HEK293 (cell line): Measurements from ENCODE around the gene MYO3A.

Experiments
- BCL11B ChIP-seq: fragments of 450-650 bp; formaldehyde crosslinking; IDR thresholded peaks from 2 replicates; pipeline ENCODE4 v1.5.1; 2016; ENCODE audit warnings: low read depth, missing biosample characterization, missing genetic modification characterization
- EGR2 ChIP-seq: fragments of 450-650 bp; formaldehyde crosslinking; IDR thresholded peaks from 2 replicates; pipeline ENCODE4 v1.5.1; 2016; ENCODE audit warnings: low read depth, missing biosample characterization, missing genetic modification characterization
- GLI2 ChIP-seq: fragments of 450-650 bp; formaldehyde crosslinking; IDR thresholded peaks from 2 replicates; pipeline ENCODE4; 2017; ENCODE audit warnings: missing biosample characterization, missing genetic modification characterization, low read depth, borderline replicate concordance
- GLIS1 ChIP-seq: fragments of 450-650 bp; formaldehyde crosslinking; IDR thresholded peaks from 2 replicates; pipeline ENCODE4 v1.5.1; 2016; ENCODE audit warnings: missing biosample characterization, missing genetic modification characterization
- HOXC10 ChIP-seq: sonication (generic); formaldehyde crosslinking; IDR thresholded peaks from 2 replicates; pipeline ENCODE4 v1.8.1; 2023; ENCODE audit warnings: mild to moderate bottlenecking, missing genetic modification reagents
- KLF8 ChIP-seq: fragments of 450-650 bp; formaldehyde crosslinking; IDR thresholded peaks from 2 replicates; pipeline ENCODE4 v1.5.1; 2016; ENCODE audit warnings: missing biosample characterization, missing genetic modification characterization
- SP2 ChIP-seq: fragments of 450-650 bp; formaldehyde crosslinking; IDR thresholded peaks from 2 replicates; pipeline ENCODE4 v1.5.1; 2016; ENCODE audit warnings: missing biosample characterization, missing genetic modification characterization
- TRIM28 ChIP-seq: IDR thresholded peaks from 2 replicates; pipeline ENCODE4 v1.6.1; 2011; ENCODE audit warnings: low read length, control low read depth, borderline replicate concordance
- ZBTB48 ChIP-seq: fragments of 450-650 bp; formaldehyde crosslinking; IDR thresholded peaks from 2 replicates; pipeline ENCODE4 v1.5.1; 2016; ENCODE audit warnings: missing biosample characterization, missing genetic modification characterization
- ZBTB7A ChIP-seq: fragments of 450-650 bp; formaldehyde crosslinking; IDR thresholded peaks from 2 replicates; pipeline ENCODE4 v1.5.1; 2016; ENCODE audit warnings: low read depth, missing biosample characterization, missing genetic modification characterization
- ZBTB8A ChIP-seq: fragments of 450-650 bp; formaldehyde crosslinking; IDR thresholded peaks from 2 replicates; pipeline ENCODE4 v1.5.1; 2016; ENCODE audit warnings: missing biosample characterization, missing genetic modification characterization
- ZFHX2 ChIP-seq: fragments of 450-650 bp; formaldehyde crosslinking; conservative IDR thresholded peaks from 2 replicates; pipeline ENCODE4 v1.5.1; 2016; ENCODE audit warnings: missing biosample characterization, missing genetic modification characterization
- ZFP37 ChIP-seq: fragments of 450-650 bp; formaldehyde crosslinking; IDR thresholded peaks from 2 replicates; pipeline ENCODE4 v1.5.1; 2016; ENCODE audit warnings: missing biosample characterization, missing genetic modification characterization
- ZNF10 ChIP-seq: fragments of 450-650 bp; formaldehyde crosslinking; IDR thresholded peaks from 2 replicates; pipeline ENCODE4 v1.5.1; 2017; ENCODE audit warnings: missing biosample characterization, missing genetic modification characterization
- ZNF112 ChIP-seq: fragments of 450-650 bp; formaldehyde crosslinking; IDR thresholded peaks from 2 replicates; pipeline ENCODE4 v1.5.0; 2017; ENCODE audit warnings: missing biosample characterization, missing genetic modification characterization
- ZNF114 ChIP-seq: fragments of 450-650 bp; formaldehyde crosslinking; IDR thresholded peaks from 2 replicates; pipeline ENCODE4 v1.5.0; 2017; ENCODE audit warnings: missing biosample characterization, missing genetic modification characterization
- ZNF184 ChIP-seq: fragments of 450-650 bp; IDR thresholded peaks from 2 replicates; pipeline ENCODE4 v1.5.1; 2018; ENCODE audit warnings: missing biosample characterization, mild to moderate bottlenecking, missing genetic modification characterization
- ZNF23 ChIP-seq: fragments of 450-650 bp; formaldehyde crosslinking; IDR thresholded peaks from 2 replicates; pipeline ENCODE4 v1.5.1; 2016; ENCODE audit warnings: missing biosample characterization, missing genetic modification characterization, borderline replicate concordance
- ZNF324 ChIP-seq: fragments of 450-650 bp; formaldehyde crosslinking; IDR thresholded peaks from 2 replicates; pipeline ENCODE4 v1.5.1; 2016; ENCODE audit warnings: missing biosample characterization, missing genetic modification characterization
- ZNF48 ChIP-seq: fragments of 450-650 bp; formaldehyde crosslinking; IDR thresholded peaks from 2 replicates; pipeline ENCODE4 v1.5.1; 2016; ENCODE audit warnings: missing biosample characterization, missing genetic modification characterization
- ZNF521 ChIP-seq: fragments of 450-650 bp; formaldehyde crosslinking; IDR thresholded peaks from 2 replicates; pipeline ENCODE4 v1.5.1; 2017; ENCODE audit warnings: missing biosample characterization, mild to moderate bottlenecking, missing genetic modification characterization
- ZNF560 ChIP-seq: fragments of 450-650 bp; formaldehyde crosslinking; IDR thresholded peaks from 2 replicates; pipeline ENCODE4 v1.5.1; 2017; ENCODE audit warnings: missing biosample characterization, missing genetic modification characterization, borderline replicate concordance
- ZNF626 ChIP-seq: fragments of 450-650 bp; sonication (Bioruptor Pico); formaldehyde crosslinking; IDR thresholded peaks from 2 replicates; pipeline ENCODE4 v1.5.1; 2018; ENCODE audit warnings: missing biosample characterization, missing genetic modification characterization, inconsistent platforms
- ZNF701 ChIP-seq: fragments of 450-650 bp; formaldehyde crosslinking; IDR thresholded peaks from 2 replicates; pipeline ENCODE4 v1.5.1; 2016; ENCODE audit warnings: missing biosample characterization, missing genetic modification characterization
- ZNF837 ChIP-seq: fragments of 450-650 bp; formaldehyde crosslinking; IDR thresholded peaks from 2 replicates; pipeline ENCODE4 v1.5.1; 2016; ENCODE audit warnings: missing biosample characterization, missing genetic modification characterization
- TF ChIP-seq, protein P1 (sequence below): fragments of 450-650 bp; formaldehyde crosslinking; IDR thresholded peaks from 2 replicates; pipeline ENCODE4 v1.5.1; 2017; ENCODE audit warnings: missing biosample characterization, missing genetic modification characterization
- TF ChIP-seq, protein P2 (sequence below): fragments of 450-650 bp; formaldehyde crosslinking; IDR thresholded peaks from 2 replicates; pipeline ENCODE4 v1.5.1; 2016; ENCODE audit warnings: missing biosample characterization, missing genetic modification characterization
- TF ChIP-seq, protein P3 (sequence below): fragments of 450-650 bp; formaldehyde crosslinking; IDR thresholded peaks from 2 replicates; pipeline ENCODE4 v1.5.1; 2016; ENCODE audit warnings: missing biosample characterization, missing genetic modification characterization
- TF ChIP-seq, protein P4 (sequence below): fragments of 450-650 bp; formaldehyde crosslinking; IDR thresholded peaks from 2 replicates; pipeline ENCODE4 v1.5.1; 2016; ENCODE audit warnings: missing biosample characterization, missing genetic modification characterization
- TF ChIP-seq, protein P5 (sequence below): fragments of 450-650 bp; formaldehyde crosslinking; IDR thresholded peaks from 2 replicates; pipeline ENCODE4 v1.5.1; 2016; ENCODE audit warnings: missing biosample characterization, missing genetic modification characterization
- TF ChIP-seq, protein P6 (sequence below): fragments of 450-650 bp; formaldehyde crosslinking; IDR thresholded peaks from 2 replicates; pipeline ENCODE4 v1.5.1; 2016; ENCODE audit warnings: missing biosample characterization, missing genetic modification characterization

The MYO3A gene

DNA sequence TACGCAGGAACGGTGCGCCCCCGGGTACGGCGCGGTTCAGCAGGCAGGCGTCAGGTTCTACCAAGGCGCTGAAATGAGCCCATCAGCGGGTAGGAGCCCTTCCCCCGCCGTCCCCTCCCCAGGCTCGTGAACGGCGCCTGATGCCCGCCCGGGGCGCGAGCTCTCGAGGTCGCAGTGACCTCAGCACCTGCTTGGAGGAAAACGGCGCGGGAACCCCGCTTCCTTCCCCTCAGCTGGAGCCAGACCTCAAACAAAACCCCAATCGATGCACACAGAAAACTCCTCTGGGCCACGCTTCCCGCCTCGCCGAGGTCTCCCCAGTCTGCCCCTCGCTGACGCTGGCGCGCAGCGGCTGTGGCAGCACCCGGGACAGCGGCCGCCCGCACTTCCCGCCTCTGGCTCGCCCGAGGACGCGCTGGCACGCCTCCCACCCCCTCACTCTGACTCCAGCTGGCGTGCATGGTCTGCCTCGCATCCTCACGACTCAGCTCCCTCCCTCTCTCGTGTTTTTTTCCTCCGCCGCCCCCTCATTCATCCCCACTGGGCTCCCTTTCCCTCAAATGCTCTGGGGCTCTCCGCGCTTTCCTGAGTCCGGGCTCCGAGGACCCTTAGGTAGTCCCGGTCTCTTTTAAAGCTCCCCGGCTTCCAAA is 282.0 kb downstream of the MYO3A start (continued):
- no peak for TF ChIP-seq ZNF23 (tag by site-specific recombination)
- TF ChIP-seq ZNF112 (tag by site-specific recombination), result no peak
- peak; percentile 65; the same call in 1 of the 2 replicates for TF ChIP-seq ZBTB48 (tag by site-specific recombination)
- no peak for TF ChIP-seq ZNF626 (tag by site-specific recombination)
- TF ChIP-seq, protein P1, sequence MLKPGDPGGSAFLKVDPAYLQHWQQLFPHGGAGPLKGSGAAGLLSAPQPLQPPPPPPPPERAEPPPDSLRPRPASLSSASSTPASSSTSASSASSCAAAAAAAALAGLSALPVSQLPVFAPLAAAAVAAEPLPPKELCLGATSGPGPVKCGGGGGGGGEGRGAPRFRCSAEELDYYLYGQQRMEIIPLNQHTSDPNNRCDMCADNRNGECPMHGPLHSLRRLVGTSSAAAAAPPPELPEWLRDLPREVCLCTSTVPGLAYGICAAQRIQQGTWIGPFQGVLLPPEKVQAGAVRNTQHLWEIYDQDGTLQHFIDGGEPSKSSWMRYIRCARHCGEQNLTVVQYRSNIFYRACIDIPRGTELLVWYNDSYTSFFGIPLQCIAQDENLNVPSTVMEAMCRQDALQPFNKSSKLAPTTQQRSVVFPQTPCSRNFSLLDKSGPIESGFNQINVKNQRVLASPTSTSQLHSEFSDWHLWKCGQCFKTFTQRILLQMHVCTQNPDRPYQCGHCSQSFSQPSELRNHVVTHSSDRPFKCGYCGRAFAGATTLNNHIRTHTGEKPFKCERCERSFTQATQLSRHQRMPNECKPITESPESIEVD, result no peak
- no peak for TF ChIP-seq ZFP37 (tag by site-specific recombination)
- TF ChIP-seq ZNF10 (tag by site-specific recombination), result no peak
- TF ChIP-seq, protein P2, sequence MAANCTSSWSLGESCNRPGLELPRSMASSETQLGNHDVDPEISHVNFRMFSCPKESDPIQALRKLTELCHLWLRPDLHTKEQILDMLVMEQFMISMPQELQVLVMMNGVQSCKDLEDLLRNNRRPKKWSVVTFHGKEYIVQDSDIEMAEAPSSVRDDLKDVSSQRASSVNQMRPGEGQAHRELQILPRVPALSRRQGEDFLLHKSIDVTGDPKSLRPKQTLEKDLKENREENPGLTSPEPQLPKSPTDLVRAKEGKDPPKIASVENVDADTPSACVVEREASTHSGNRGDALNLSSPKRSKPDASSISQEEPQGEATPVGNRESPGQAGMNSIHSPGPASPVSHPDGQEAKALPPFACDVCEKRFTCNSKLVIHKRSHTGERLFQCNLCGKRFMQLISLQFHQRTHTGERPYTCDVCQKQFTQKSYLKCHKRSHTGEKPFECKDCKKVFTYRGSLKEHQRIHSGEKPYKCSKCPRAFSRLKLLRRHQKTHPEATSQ (tag by site-specific recombination), result no peak
- peak; percentile 19; the same call in 1 of the 2 replicates for TF ChIP-seq GLIS1 (tag by site-specific recombination)
- no peak for TF ChIP-seq KLF8 (tag by site-specific recombination)
- no peak for TF ChIP-seq ZNF48
- TF ChIP-seq ZNF837 (tag by site-specific recombination), result no peak
- TF ChIP-seq TRIM28, result no peak
- no peak for TF ChIP-seq ZNF701 (tag by site-specific recombination)
- TF ChIP-seq ZBTB8A (tag by site-specific recombination), result peak; percentile 54; the same call in 1 of the 2 replicates
- TF ChIP-seq, protein P3, sequence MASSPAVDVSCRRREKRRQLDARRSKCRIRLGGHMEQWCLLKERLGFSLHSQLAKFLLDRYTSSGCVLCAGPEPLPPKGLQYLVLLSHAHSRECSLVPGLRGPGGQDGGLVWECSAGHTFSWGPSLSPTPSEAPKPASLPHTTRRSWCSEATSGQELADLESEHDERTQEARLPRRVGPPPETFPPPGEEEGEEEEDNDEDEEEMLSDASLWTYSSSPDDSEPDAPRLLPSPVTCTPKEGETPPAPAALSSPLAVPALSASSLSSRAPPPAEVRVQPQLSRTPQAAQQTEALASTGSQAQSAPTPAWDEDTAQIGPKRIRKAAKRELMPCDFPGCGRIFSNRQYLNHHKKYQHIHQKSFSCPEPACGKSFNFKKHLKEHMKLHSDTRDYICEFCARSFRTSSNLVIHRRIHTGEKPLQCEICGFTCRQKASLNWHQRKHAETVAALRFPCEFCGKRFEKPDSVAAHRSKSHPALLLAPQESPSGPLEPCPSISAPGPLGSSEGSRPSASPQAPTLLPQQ (tag by site-specific recombination), result peak; percentile 59; the same call in 1 of the 2 replicates
- 0 out of 2 replicates have a peak, but pooled peaks have one; percentile 18 for TF ChIP-seq ZBTB7A (tag by site-specific recombination)
- TF ChIP-seq, protein P4, sequence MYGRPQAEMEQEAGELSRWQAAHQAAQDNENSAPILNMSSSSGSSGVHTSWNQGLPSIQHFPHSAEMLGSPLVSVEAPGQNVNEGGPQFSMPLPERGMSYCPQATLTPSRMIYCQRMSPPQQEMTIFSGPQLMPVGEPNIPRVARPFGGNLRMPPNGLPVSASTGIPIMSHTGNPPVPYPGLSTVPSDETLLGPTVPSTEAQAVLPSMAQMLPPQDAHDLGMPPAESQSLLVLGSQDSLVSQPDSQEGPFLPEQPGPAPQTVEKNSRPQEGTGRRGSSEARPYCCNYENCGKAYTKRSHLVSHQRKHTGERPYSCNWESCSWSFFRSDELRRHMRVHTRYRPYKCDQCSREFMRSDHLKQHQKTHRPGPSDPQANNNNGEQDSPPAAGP (tag by site-specific recombination), result 0 out of 2 replicates have a peak, but pooled peaks have one; percentile 15
- TF ChIP-seq SP2 (tag by site-specific recombination), result peak; percentile 59
- TF ChIP-seq, protein P5, sequence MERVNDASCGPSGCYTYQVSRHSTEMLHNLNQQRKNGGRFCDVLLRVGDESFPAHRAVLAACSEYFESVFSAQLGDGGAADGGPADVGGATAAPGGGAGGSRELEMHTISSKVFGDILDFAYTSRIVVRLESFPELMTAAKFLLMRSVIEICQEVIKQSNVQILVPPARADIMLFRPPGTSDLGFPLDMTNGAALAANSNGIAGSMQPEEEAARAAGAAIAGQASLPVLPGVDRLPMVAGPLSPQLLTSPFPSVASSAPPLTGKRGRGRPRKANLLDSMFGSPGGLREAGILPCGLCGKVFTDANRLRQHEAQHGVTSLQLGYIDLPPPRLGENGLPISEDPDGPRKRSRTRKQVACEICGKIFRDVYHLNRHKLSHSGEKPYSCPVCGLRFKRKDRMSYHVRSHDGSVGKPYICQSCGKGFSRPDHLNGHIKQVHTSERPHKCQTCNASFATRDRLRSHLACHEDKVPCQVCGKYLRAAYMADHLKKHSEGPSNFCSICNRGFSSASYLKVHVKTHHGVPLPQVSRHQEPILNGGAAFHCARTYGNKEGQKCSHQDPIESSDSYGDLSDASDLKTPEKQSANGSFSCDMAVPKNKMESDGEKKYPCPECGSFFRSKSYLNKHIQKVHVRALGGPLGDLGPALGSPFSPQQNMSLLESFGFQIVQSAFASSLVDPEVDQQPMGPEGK (tag by site-specific recombination), result peak; percentile 58; the same call in 1 of the 2 replicates
- no peak for TF ChIP-seq ZNF560 (tag by site-specific recombination)
- no peak for TF ChIP-seq ZNF114 (tag by site-specific recombination)
- TF ChIP-seq EGR2 (tag by site-specific recombination), result peak; percentile 76
- no peak; the same call in 1 of the 2 replicates for TF ChIP-seq ZNF324
- TF ChIP-seq ZFHX2, result peak; percentile 88
- no peak for TF ChIP-seq ZNF521 (tag by site-specific recombination)
- no peak for TF ChIP-seq HOXC10 (CRISPR knock-in tag)
- TF ChIP-seq, protein P6, sequence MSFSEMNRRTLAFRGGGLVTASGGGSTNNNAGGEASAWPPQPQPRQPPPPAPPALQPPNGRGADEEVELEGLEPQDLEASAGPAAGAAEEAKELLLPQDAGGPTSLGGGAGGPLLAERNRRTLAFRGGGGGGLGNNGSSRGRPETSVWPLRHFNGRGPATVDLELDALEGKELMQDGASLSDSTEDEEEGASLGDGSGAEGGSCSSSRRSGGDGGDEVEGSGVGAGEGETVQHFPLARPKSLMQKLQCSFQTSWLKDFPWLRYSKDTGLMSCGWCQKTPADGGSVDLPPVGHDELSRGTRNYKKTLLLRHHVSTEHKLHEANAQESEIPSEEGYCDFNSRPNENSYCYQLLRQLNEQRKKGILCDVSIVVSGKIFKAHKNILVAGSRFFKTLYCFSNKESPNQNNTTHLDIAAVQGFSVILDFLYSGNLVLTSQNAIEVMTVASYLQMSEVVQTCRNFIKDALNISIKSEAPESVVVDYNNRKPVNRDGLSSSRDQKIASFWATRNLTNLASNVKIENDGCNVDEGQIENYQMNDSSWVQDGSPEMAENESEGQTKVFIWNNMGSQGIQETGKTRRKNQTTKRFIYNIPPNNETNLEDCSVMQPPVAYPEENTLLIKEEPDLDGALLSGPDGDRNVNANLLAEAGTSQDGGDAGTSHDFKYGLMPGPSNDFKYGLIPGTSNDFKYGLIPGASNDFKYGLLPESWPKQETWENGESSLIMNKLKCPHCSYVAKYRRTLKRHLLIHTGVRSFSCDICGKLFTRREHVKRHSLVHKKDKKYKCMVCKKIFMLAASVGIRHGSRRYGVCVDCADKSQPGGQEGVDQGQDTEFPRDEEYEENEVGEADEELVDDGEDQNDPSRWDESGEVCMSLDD (tag by site-specific recombination), result 0 out of 2 replicates have a peak, but pooled peaks have one; percentile 48
- TF ChIP-seq GLI2 (tag by site-specific recombination), result no peak
- TF ChIP-seq BCL11B (tag by site-specific recombination), result no peak
- TF ChIP-seq ZNF184 (tag by site-specific recombination), result no peak
